ENCODE results near the gene RNH1.

RNH1 gene

GRCh38 chr11:536841-537621 is 30.0 kb upstream of the RNH1 start, which contains the start of gene LRRC56:
LRRC56 (plus strand) TSS chr11:537527; CDS start chr11:540685, 3,158 bp downstream.
- peak; percentile 87 to 89 for DNase-seq

GRCh38 chr11:535519-536454 is 28.7 kb upstream of the RNH1 start, which contains the start of gene HRAS:
HRAS (minus strand) TSS chr11:535576.
- DNase-seq, result peak; percentile 95 to 97

GRCh38 chr11:535210-535518 is 28.1 kb upstream of the RNH1 start:
- DNase-seq, result no peak

- DNase-seq, result peak in 1 of 2 donors; percentile 37
Measured at GRCh38 chr11:534396-535209, 27.6 kb upstream of the RNH1 start.

GRCh38 chr11:533586-534395 is 26.7 kb upstream of the RNH1 start:
- DNase-seq, result no peak

GRCh38 chr11:532986-533585 is 26.0 kb upstream of the RNH1 start:
- DNase-seq, result no peak

- no peak for DNase-seq
Measured at GRCh38 chr11:532527-532985, 25.5 kb upstream of the RNH1 start.

- DNase-seq, result no peak
Measured at GRCh38 chr11:531919-532526, 25.0 kb upstream of the RNH1 start.

GRCh38 chr11:530960-531831 is 24.2 kb upstream of the RNH1 start:
- DNase-seq, result no peak

GRCh38 chr11:529728-530411 is 22.8 kb upstream of the RNH1 start:
- no peak for DNase-seq

GRCh38 chr11:528815-529727 is 22.0 kb upstream of the RNH1 start:
- no peak for DNase-seq

GRCh38 chr11:528166-528814 is 21.2 kb upstream of the RNH1 start:
- DNase-seq, result no peak

- DNase-seq, result no peak
Measured at GRCh38 chr11:526192-526591, 19.1 kb upstream of the RNH1 start.

- no peak for DNase-seq
Measured at GRCh38 chr11:521177-521688, 14.2 kb upstream of the RNH1 start.

- no peak for DNase-seq
Measured at GRCh38 chr11:520428-521176, 13.6 kb upstream of the RNH1 start.

GRCh38 chr11:518463-519202 is 11.6 kb upstream of the RNH1 start:
- DNase-seq, result peak; percentile 87 to 98
